ENCODE data around the gene ACOD1.

ACOD1 gene

DNA sequence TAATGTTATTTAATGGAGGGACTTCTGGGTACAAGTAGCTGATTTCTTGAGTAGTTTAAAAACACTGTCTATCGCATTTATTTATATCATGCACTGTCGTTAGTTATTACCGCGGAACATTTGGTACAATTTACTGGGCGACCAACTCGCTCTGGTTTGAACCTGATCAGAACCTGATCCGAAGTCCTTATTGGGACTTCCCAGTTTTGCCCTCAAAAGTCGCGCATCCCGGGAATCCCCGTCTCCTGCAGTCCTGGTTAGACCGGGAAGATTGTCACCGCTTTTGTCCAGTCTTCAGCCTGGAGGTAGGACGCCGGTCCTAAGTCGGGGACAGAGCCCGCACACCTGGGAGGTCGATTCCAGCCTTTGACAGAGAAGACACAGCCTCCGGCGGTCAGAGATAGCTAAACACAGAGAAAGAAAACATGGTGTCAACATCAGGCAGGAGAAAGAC is 44.3 kb downstream of the ACOD1 start:
- peak in 1 of 2 experiments; percentile 5 for DNase-seq

DNA sequence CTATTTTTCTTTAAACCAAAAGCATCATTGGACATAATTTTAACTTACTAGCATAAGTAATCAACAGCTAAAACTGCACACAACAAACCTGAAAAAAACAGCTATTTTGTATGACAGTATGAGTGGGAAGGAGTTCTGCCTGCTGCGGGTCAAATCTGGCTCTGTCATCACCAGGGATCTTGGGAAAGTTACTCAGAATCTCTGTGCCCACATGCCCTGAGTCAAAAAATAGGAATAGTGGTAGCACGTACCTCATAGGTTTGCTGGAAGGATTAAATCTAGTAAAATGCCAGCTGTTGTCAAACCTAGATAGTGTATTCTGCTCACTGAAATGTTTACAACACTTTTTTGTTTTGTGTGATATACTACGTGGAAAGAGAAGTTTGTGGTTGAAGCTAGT is 44.7 kb downstream of the ACOD1 start:
- no peak for DNase-seq

DNA sequence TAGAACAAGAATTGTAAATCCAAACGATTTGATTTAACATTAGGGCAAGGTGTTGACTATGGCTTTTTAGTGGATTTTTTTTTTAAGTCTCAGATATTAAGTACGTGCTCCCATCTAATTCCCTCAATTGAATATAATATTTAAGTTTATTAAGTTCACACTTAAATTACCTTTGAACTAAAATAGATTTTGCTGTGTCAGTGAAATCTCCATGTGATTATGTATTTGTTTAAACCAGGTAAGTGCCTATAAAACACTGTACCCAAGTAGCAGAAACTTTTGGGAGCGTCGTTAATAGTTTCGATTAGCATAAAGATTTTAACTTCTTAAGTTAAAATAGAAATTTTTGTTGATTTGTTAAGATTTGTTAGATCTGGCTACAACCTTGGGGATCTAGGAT is 45.2 kb downstream of the ACOD1 start:
- DNase-seq = no peak

DNA sequence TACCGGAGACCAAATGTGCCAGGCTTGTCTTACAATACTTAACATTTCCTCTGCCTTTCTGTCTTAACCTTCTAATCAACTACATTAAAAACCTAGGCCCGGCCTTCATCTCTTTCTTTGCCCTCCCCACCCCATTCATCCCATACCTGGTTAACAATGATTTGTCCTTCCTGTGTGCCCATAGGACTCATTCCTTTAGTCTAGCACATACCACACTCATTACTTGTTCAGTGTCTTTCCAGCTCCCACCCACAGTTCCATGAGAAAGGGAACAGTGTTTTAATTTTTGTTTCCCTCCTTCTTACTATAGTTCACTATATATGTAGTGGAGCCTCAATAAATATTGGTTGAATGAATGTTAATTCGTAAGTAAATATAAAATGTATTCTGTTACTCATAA is 46.0 kb downstream of the ACOD1 start:
- no peak for DNase-seq

DNA sequence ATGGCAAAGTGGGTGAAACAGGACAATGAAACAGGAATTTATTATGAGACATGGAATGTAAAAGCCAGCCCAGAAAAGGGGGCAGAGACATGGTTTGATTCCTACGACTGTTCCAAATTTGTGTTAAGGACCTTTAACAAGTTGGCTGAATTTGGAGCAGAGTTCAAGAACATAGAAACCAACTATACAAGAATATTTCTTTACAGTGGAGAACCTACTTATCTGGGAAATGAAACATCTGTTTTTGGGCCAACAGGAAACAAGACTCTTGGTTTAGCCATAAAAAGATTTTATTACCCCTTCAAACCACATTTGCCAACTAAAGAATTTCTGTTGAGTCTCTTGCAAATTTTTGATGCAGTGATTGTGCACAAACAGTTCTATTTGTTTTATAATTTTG is 52.2 kb downstream of the ACOD1 start:
- no peak for DNase-seq

DNA sequence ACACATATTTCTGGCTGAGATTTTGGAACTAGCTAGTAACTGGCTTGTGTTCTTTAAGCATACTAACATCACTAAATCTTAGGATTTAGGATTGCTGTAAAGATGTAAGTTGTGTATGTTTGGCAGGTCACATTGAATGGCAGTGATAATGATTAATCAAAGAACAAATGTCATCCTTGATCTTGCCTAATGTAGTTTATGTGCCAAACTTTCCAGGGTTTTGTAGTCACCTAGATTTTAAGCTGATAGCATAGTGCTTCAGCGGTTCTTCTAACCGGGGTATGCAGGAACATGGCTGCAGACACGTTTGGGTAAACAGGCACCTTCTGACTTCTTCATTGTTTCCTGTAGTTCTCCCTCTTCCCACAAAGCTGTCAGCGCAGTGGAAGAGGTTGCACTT is 53.2 kb downstream of the ACOD1 start:
- no peak for DNase-seq

DNA sequence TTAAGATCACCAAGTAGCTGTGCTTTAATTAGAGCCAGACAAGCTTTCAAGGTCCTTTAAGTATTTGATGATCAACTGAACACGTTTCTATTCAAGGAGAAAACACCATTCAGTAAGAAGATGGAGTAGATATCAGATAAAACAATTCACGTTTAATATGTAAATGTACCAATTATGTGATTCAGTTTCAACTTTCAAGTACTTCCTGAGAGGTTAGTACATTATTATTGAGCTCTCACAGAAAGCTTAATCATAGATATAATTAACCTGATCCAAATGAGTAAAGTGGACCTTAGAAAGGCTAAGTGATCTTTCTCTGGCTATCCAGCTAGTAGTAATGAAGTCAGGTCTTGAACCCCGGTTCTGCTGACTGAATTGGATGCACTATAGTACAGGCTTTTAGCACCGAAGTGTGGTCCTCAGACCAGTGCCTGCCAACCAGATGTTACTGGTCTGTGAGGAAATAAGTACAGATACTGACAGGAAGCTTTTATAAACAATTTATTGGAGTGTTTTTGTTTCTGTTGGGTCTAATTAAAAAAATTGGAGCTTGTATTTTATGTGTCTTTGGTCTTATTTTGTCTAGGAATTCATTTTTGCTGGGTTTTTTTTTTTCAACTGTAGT is 53.8 kb downstream of the ACOD1 start:
- DNase-seq = no peak

DNA sequence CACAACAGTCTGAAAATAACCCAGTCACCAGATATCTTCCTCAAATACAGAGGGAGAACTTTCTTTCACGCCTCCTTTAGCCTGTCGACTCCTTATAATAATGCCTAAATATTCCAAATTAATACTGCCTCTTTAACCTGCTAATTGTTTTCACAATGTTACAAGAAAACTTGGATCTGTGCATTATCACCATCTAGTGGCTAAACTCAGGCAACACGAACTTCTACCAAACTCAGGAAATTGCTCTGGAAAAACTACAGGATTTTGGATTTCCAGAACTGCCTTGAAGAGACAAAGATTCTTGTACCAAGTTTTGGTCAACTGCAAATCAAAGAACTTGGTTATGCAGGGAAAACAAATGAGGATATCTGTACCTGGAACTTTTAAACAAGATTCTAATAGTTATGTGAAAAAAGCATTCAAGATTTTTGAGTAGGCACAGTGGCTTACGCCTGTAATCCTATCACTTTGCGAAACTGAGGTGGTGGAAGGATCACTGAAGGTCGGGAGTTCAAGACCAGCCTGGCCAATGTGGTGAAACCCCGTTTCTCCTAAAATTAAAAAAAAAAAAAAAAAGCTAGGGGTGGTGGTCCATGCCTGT is 54.4 kb downstream of the ACOD1 start:
- no peak for DNase-seq

Data from stimulated activated CD4-positive, alpha-beta T cell treated with anti-CD3 and anti-CD28 coated beads, Interleukin-4, amount 100 ng/mL, for 4 hours (primary cell).